HepG2 (cell line): ENCODE measurements around the gene MCM10. TPM values are rescaled to one million over a fixed set of nuclear protein-coding genes. Genes with fewer than 3 reads are reported as not detected.

ENCODE experiments used
- ATAC-seq: fragments of 200-7000 bp; cut with Tn5 transposase; 3 replicates; pipeline ENCODE4 v1.9.1; 2020; ENCODE audit warnings: mild to moderate bottlenecking, moderate library complexity
- BruUV-seq: library from RNA; stranded (reverse); fragments of 400-500 nt; replicated peaks from 2 replicates; lab custom pipeline; 2021; lab: Mats Ljungman, UMichigan
- CTCF ChIA-PET: fragments of 300-600 bp; formaldehyde crosslinking; extraction: SDS; loops from one replicate; lab custom pipeline; 2021; ENCODE audit warnings: low total read pairs, inconsistent platforms, low intra/inter-chr PET ratio; lab: Yijun Ruan, JAX
- POLR2A ChIA-PET: fragments of 350-600 bp; sonication (Branson Sonifier 250); formaldehyde crosslinking; loops from one replicate; lab custom pipeline; 2020; ENCODE audit warnings: antibody characterized with exemption, inconsistent platforms; lab: Yijun Ruan, JAX
- DNase-seq: peaks from one replicate; pipeline ENCODE4 v3.0.0-alpha.2; 2015; ENCODE audit warnings: low spot score
- FAIRE-seq: peaks from 3 replicates; lab custom pipeline; 2011; peaks lifted over from hg19 to GRCh38; lab: Jason Lieb, UNC
- H2AFZ ChIP-seq: one replicate; pipeline ENCODE4 v1.6.1; 2011; ENCODE audit warnings: low read length, inconsistent platforms
- H3K27ac ChIP-seq: fragments of 300-600 bp; 3 replicates; pipeline ENCODE4 v1.8.0; 2011; ENCODE audit warnings: mixed run types, mild to moderate bottlenecking, mixed read lengths, low read length, inconsistent platforms; ENCODE audit not compliant: insufficient read depth; ENCODE audit errors: extremely low read length
- H3K27me3 ChIP-seq, 2 experiments: fragments of 200-600 bp in 1 of 2; 2 replicates in 1 of 2; 3 replicates in 1 of 2; pipeline versions ENCODE4 v1.6.0 to v1.8.0; 2011; ENCODE audit warnings: low read length in 2 of 2, mild to moderate bottlenecking in 2 of 2, moderate library complexity in 2 of 2, inconsistent platforms in 1 of 2; ENCODE audit not compliant: insufficient read depth in 2 of 2, control insufficient read depth in 1 of 2
- H3K36me3 ChIP-seq, 2 experiments: fragments of 200-600 bp in 1 of 2; replicated peaks in 1 of 2; 2 replicates in 1 of 2; 3 replicates in 1 of 2; pipeline versions ENCODE4 v1.5.1 to v1.8.0; 2011; ENCODE audit warnings: low read length in 2 of 2, inconsistent platforms in 1 of 2; ENCODE audit not compliant: insufficient read depth in 2 of 2, control insufficient read depth in 1 of 2
- H3K4me1 ChIP-seq: 2 replicates; pipeline ENCODE4 v1.5.1; 2012; ENCODE audit warnings: low read length, inconsistent platforms; ENCODE audit not compliant: insufficient read depth
- H3K4me2 ChIP-seq: 2 replicates; pipeline ENCODE4 v1.6.0; 2011; ENCODE audit warnings: low read depth, low read length, inconsistent platforms
- H3K4me3 ChIP-seq, 3 experiments: fragments of 200-600 bp in 1 of 3; sonication (generic), shearing (Covaris generic) in 1 of 3; replicated peaks in 1 of 3; 2 replicates each; pipeline ENCODE4 v1.5.1; 2011 to 2016; ENCODE audit warnings: low read length in 3 of 3, inconsistent platforms in 2 of 3, low read depth in 2 of 3, mild to moderate bottlenecking in 2 of 3, control low read depth in 1 of 3, mixed read lengths in 1 of 3; ENCODE audit not compliant: insufficient read depth in 1 of 3
- H3K79me2 ChIP-seq: one replicate; pipeline ENCODE4 v1.6.1; 2011; ENCODE audit warnings: low read length, inconsistent platforms; ENCODE audit not compliant: insufficient read depth
- H3K9ac ChIP-seq: 2 replicates; pipeline ENCODE4 v1.6.0; 2011; ENCODE audit warnings: mild to moderate bottlenecking, low read depth, low read length, inconsistent platforms; ENCODE audit not compliant: insufficient read depth
- H3K9me3 ChIP-seq: 2 replicates; pipeline ENCODE4 v1.5.1; 2012; ENCODE audit warnings: mild to moderate bottlenecking, low read length
- H4K20me1 ChIP-seq: 2 replicates; pipeline ENCODE4 v1.6.0; 2011; ENCODE audit warnings: inconsistent platforms, mild to moderate bottlenecking, low read length, moderate library complexity; ENCODE audit not compliant: insufficient read depth
- FIP1L1 ChIP-seq: fragments of 200-400 bp; formaldehyde crosslinking; IDR thresholded peaks from 2 replicates; pipeline ENCODE4 v1.6.1; 2018; ENCODE audit warnings: low read depth, mild to moderate bottlenecking, low read length, moderate library complexity, borderline replicate concordance; ENCODE audit not compliant: insufficient read depth
- IRF2 ChIP-seq: IDR thresholded peaks from 2 replicates; pipeline ENCODE4 v1.6.1; 2018; ENCODE audit warnings: missing genetic modification reagents, missing compliant biosample characterization
- MAZ ChIP-seq, 2 experiments: sonication (generic) in 1 of 2; formaldehyde crosslinking in 1 of 2; IDR thresholded peaks; 2 replicates each; pipeline versions ENCODE4 v1.5.0 to v1.6.1; 2012 to 2020; ENCODE audit warnings: low read depth in 2 of 2, mild to moderate bottlenecking in 2 of 2, borderline replicate concordance in 1 of 2, improper control_type of control experiment in 1 of 2, low read length in 1 of 2, missing genetic modification reagents in 1 of 2, moderate library complexity in 1 of 2
- NCOA1 ChIP-seq: sonication (generic); formaldehyde crosslinking; IDR thresholded peaks from 2 replicates; pipeline ENCODE4 v1.9.0; 2021; ENCODE audit warnings: missing genetic modification reagents
- PITX1 ChIP-seq: sonication (generic); formaldehyde crosslinking; IDR thresholded peaks from 2 replicates; pipeline ENCODE4 v1.5.1; 2020; ENCODE audit warnings: mild to moderate bottlenecking, missing genetic modification reagents
- ZNF441 ChIP-seq: sonication (generic); formaldehyde crosslinking; IDR thresholded peaks from 2 replicates; pipeline ENCODE4 v1.7.0; 2021; ENCODE audit warnings: missing genetic modification reagents, borderline replicate concordance
- ZNF556 ChIP-seq: sonication (generic); formaldehyde crosslinking; IDR thresholded peaks from 2 replicates; pipeline ENCODE4 v1.4.0; 2020; ENCODE audit warnings: mild to moderate bottlenecking, missing genetic modification reagents, borderline replicate concordance
- WGBS: methylation state at CpG from one replicate; pipeline ENCODE4 v1.1.6; 2017; ENCODE audit warnings: low lambda C conversion rate; 5-methylcytosine and 5-hydroxymethylcytosine counted together
- in situ Hi-C: cut with HindIII; loops from 2 replicates; pipeline ENCODE4 v1.10.0; 2017; ENCODE audit warnings: low pct_unique_long_range_greater_than_20kb; ENCODE audit not compliant: extremely low pct_ligation_motif_present
- intact Hi-C: fragments of 100-400 bp; cut with micrococcal nuclease; formaldehyde crosslinking; loops from one replicate; pipeline ENCODE4 v1.10.0; 2022; ENCODE audit not compliant: unreplicated experiment
- polyA plus RNA-seq, 8 experiments: library from polyadenylated mRNA; depleted of rRNA in 3 of 8; stranded (reverse) in 7 of 8; unstranded in 1 of 8; fragments of >200 nt; fragmentation: Illumina TruSeq in 4 of 8; extraction: Trizol in 4 of 8; gene quantifications; 2 replicates each; pipeline versions ENCODE4 v1.2.1 to v1.2.3, GENCODE V29; 2011 to 2016; ENCODE audit warnings: low read depth in 4 of 8, missing spikeins in 1 of 8, mixed read lengths in 1 of 8; ENCODE audit not compliant: insufficient read depth in 1 of 8
- total RNA-seq, 5 experiments: library from RNA; depleted of rRNA; stranded (reverse); fragments of >200 nt; fragmentation: Illumina TruSeq; extraction: Trizol; gene quantifications; 2 replicates each; pipeline ENCODE4 v1.2.3, GENCODE V29; 2016; ENCODE audit warnings: low read depth in 1 of 5
- TF ChIP-seq, protein P1 (sequence below), 2 experiments: sonication (generic) in 1 of 2; formaldehyde crosslinking in 1 of 2; IDR thresholded peaks; 2 replicates each; pipeline versions ENCODE4 v1.6.1 to v1.9.0; 2014 to 2022; ENCODE audit warnings: antibody characterized with exemption in 1 of 2, borderline replicate concordance in 1 of 2, inconsistent platforms in 1 of 2, low read depth in 1 of 2, missing genetic modification reagents in 1 of 2

MCM10 gene
- total and polyA plus RNA-seq, 2 of the 13 experiments (the other 11 are each of a cell fraction or from before 2014, with no cell fraction given), result 2.8 to 31.3 TPM

DNA sequence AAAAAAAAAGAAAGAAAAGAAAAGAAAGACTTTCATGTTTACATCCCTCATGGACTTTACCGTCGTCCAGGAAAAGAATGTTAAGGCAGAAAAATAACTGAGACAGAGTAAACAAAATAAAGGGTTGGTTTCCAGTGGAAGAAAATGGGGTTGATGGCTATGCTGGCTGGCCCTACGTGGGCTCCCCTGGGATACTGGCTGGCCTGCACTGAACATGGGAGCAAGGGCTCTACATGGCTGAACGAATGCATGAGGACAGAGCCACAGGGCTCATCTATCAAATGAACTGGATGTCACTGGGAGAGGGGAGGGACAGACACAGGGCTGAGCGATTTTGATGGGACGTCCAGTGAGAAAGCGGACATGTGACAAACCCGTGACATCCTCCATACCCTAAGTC, 75.3 kb downstream of the MCM10 start:
- peak overlapping the region; percentile 61 for H3K4me2 ChIP-seq
- ATAC-seq (peak; percentile 55), DNase-seq (no peak)
- ChIA-PET CTCF (no interaction called here), POLR2A (no interaction called here)
- peaks cover 40% of the 10 kb centered on the region for H3K4me1 ChIP-seq
- H3K4me3 ChIP-seq, result no peak overlapping the region
- 43% methylated on average over 8 of the region's 8 CpGs for WGBS
- no peak overlapping the region for H2AFZ ChIP-seq
- H3K36me3 ChIP-seq, result no peaks in the 10 kb centered on the region
- in situ Hi-C loops, result no loop called here
- peaks cover 2 to 5% of the 10 kb centered on the region in 2 experiments; a peak in 2 of 5 replicates for H3K27me3 ChIP-seq
- no peaks in the 10 kb centered on the region for H3K9me3 ChIP-seq
- H4K20me1 ChIP-seq, result no peaks in the 10 kb centered on the region
- H3K79me2 ChIP-seq, result no peaks in the 10 kb centered on the region
- no peak overlapping the region for H3K9ac ChIP-seq
- TF ChIP-seq IRF2 (CRISPR knock-in tag) (no peak), ZNF441 (CRISPR knock-in tag) (no peak), ZNF556 (CRISPR knock-in tag) (no peak), MAZ (IDR thresholded peaks at IDR 0.05; ENCODE audit: borderline replicate concordance, low read depth, low read length) (no peak), MAZ (CRISPR knock-in tag; IDR thresholded peaks at IDR 0.05; ENCODE audit: low read depth) (0 out of 2 replicates have a peak, but pooled peaks have one; percentile 23)
- TF ChIP-seq, all 625 proteins: peak for 1
- intact Hi-C loops, result no loop called here
- no peak for FAIRE-seq
- no TSS peak for BruUV-seq
- no peak overlapping the region for H3K27ac ChIP-seq

DNA sequence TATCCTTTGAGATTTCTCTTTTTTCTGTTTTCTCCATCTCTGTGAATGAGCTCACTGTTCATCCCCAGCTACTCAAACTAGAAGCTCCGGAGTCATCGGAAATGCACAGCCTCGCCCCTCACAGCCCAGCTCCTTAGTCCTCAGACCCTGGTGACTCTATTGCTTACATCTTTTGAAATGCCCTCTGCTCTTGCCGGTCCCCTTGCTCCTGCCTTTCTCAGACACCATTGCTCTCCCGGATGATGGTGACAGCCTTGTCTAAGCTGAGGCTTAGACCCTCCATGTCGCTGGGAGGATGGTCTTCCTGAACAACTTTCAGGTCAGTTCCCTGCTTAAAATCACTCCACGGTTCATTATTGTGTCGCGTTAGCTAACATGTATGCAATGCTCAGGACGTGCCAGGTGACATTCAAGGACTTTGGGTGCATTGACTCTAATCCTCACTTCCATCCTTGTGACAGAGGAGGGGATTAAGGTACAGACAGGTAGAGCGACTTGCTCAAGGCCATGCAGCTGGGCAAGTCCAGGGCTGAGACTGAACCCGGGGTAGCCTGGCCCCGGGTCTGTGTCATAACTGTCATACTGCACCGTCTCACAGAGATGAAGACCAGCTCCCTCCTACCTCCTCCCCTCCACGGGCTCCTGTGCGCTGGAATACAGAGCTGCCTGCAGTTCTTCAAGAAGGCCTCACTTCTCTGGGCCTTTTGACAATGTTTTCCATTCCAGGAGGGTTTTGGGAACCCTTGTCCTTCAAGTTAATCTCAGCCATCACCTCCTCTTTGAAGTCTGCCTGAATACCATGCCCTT, 77.1 kb downstream of the MCM10 start:
- Histone ChIP-seq H3K9me3 (no peaks in the 10 kb centered on the region), H3K4me1 (peaks cover 45% of the 10 kb centered on the region), H3K4me2 (0 out of 2 replicates have a peak overlapping the region, but pooled peaks have one; percentile 10), H3K27me3 (peaks cover 0 to 5% of the 10 kb centered on the region in 2 experiments; a peak in 1 of 5 replicates), H3K36me3 (no peaks in the 10 kb centered on the region), H3K4me3 (no peak overlapping the region), H3K9ac (no peak overlapping the region), H4K20me1 (no peaks in the 10 kb centered on the region), H3K79me2 (no peaks in the 10 kb centered on the region), H3K27ac (no peak overlapping the region), H2AFZ (no peak overlapping the region)
- in situ Hi-C loops, result no loop called here
- FAIRE-seq (no peak), ATAC-seq (peak; percentile 31), DNase-seq (no peak)
- CTCF ChIA-PET, result no interaction called here
- POLR2A ChIA-PET, result interaction anchor here (1.6 kb wide), 1 partner anchor 61 kb away, joined by 5 read pairs; the partner anchor contains the start of gene PHYH
- intact Hi-C loops, result no loop called here
- TF ChIP-seq PITX1 (0 out of 2 replicates have a peak, but pooled peaks have one; percentile 40), FIP1L1 (no peak), NCOA1 (CRISPR knock-in tag) (no peak)
- TF ChIP-seq, protein P1, sequence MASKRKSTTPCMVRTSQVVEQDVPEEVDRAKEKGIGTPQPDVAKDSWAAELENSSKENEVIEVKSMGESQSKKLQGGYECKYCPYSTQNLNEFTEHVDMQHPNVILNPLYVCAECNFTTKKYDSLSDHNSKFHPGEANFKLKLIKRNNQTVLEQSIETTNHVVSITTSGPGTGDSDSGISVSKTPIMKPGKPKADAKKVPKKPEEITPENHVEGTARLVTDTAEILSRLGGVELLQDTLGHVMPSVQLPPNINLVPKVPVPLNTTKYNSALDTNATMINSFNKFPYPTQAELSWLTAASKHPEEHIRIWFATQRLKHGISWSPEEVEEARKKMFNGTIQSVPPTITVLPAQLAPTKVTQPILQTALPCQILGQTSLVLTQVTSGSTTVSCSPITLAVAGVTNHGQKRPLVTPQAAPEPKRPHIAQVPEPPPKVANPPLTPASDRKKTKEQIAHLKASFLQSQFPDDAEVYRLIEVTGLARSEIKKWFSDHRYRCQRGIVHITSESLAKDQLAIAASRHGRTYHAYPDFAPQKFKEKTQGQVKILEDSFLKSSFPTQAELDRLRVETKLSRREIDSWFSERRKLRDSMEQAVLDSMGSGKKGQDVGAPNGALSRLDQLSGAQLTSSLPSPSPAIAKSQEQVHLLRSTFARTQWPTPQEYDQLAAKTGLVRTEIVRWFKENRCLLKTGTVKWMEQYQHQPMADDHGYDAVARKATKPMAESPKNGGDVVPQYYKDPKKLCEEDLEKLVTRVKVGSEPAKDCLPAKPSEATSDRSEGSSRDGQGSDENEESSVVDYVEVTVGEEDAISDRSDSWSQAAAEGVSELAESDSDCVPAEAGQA (IDR thresholded peaks at IDR 0.05; ENCODE audit: low read depth), result no peak
- TF ChIP-seq, protein P1 (CRISPR knock-in tag; IDR thresholded peaks at IDR 0.05; ENCODE audit: borderline replicate concordance), result no peak
- no TSS peak for BruUV-seq
- WGBS, result 43% methylated on average over 15 of the region's 16 CpGs
